CD4-positive, alpha-beta T cell treated with Interferon alpha-2 for 1 hour (primary cell): ENCODE measurements around the gene TMEM182.
A peak's percentile ranks its signal among the peaks of the same experiment; 100 is the strongest.

Experiments used
- DNase-seq, 2 donors: peaks; one replicate each; pipeline ENCODE4 v3.0.0-alpha.2; 2020 to 2022

Gene TMEM182, protein sequence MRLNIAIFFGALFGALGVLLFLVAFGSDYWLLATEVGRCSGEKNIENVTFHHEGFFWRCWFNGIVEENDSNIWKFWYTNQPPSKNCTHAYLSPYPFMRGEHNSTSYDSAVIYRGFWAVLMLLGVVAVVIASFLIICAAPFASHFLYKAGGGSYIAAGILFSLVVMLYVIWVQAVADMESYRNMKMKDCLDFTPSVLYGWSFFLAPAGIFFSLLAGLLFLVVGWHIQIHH

DNA sequence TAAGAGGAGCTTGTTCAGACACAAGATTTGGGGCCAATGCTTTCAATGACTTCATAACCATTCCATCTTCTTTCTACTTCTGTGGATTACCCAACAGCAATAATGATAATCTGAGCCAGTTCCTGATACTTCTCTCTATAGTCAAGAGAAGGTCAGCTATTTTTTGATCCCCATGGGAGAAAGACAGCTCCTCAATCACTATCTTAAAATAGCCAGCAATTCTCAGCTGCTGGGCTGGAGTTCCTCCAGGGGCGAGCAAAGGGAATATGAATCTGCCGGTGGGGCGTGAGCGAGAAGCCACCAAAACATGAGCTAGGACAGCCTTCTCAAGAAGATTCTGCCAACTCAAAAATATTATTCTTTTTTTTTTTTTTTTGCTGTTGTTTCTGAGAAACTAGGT is at the start of gene TMEM182:
TSS of gene TMEM182 (plus strand) at position 269 of the 400 bp plus-strand sequence. CDS start 187 bp downstream, outside the sequence.
- no peak for DNase-seq

DNA sequence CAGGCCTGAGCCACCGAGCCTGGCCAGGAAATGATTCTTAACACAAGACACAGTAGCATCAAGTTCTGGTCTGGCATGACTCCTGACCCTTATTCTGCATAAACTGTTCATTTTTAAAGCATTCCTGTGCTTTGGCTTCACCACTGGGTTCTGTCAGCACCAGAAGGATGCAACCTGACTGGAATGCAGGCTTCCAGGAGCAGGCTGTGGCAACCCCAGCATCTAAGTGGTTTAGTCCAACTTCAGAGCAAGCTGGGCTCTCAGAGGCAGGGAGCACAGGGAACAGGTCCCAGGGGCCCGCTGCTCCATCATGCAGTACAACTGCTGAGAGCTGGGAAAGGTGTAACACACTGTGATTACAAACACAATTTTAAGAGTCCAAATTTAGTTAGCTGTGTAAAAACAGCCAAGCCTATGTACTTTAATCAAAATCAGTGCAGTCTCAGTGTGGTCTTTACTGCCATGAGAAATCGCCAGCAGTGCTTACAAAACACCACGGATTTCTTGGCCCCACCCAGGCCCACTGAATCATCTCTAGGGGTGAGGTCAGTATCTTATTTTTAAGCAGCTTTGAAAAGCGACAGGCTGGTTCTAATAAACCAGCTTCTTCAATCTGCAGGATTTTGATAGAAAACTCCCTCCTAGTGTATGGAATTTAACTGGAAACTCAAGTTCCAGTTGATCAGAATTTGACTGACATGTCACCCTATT is 44.4 kb upstream of the TMEM182 start:
- DNase-seq, result no peak

DNA sequence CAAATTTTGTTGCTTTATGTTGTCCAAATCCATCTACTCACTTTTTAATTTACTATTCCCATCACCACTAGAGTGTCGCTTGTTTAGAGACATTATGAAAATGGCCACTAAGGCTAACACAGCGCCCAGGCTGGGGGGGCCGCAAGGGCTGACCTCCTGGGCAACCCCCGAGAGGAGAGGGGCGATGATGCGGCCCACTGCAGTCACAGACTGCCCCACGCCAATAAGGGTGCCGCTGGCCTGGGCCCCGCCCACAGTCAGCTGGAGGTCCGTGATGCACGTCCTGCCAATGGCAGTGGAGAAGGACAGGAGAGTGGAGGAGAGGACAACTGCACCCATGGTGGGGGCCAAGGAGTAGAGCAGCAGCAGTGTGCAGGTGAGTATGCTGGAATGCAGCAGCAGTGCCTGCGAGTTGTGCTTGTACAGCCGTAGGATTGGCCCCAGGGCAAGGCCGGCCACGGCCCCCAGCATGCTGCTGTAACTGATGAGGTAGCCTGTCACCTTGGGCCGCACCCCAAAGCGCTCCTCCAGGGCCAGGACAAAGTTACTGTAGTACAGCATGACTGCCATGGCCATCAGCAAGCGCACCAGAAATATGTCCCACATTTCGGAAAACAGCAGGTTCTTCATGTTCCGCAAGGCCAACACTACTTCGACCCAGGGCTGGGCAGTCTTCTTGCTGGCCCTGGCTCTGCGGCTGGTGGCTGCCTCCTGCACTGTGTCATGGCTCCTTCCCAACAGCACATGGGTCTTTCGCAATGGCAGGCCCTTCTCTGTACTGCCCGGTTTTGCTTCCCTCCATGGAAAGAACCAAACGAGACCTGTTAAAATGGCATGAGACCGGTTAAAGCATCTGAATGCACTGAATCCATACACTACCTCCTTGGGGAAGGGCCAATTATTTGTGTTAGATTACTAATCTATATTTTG is 43.2 kb upstream of the TMEM182 start:
- no peak for DNase-seq

DNA sequence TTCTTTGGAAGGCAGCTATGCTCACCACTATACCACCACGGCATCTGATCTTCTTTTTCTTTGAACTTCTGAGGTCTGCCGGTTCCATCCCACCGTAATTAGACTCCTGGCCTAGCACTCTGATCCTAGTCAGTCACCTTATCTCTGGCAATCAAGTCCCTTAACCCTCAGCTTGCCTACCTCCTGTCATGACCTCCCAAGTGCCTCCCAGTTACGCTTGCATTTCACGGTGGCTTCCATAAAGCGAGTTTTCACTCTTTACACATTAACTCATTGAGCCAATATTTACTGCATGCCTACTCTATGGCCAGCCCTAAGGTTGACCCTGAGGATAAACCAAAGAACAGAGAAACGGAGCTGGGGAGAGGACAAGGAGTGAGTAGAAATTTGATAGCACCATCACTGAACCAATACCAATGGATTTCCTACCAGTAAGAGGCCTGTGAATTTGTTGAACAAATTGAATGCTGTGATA is 37.8 kb upstream of the TMEM182 start:
- DNase-seq, result no peak

DNA sequence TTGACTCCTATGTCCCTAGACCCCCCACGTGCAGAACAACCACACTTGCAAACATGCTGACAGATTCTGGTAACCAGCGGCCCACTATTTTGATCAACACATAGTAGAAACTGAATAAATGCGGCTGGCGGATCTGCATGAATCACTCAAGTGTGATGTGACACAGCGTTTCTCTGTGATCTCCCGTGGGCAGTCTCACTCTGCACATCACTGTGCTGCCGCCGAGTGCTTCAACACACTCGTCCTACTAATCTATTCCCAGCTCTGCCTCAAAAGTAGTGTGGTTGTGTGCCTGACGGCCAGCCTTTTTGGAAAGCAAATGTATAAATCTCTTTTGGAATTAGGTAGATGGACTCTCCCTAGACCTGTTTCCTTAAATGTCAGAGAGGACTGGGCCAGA is 37.3 kb upstream of the TMEM182 start:
- no peak for DNase-seq

DNA sequence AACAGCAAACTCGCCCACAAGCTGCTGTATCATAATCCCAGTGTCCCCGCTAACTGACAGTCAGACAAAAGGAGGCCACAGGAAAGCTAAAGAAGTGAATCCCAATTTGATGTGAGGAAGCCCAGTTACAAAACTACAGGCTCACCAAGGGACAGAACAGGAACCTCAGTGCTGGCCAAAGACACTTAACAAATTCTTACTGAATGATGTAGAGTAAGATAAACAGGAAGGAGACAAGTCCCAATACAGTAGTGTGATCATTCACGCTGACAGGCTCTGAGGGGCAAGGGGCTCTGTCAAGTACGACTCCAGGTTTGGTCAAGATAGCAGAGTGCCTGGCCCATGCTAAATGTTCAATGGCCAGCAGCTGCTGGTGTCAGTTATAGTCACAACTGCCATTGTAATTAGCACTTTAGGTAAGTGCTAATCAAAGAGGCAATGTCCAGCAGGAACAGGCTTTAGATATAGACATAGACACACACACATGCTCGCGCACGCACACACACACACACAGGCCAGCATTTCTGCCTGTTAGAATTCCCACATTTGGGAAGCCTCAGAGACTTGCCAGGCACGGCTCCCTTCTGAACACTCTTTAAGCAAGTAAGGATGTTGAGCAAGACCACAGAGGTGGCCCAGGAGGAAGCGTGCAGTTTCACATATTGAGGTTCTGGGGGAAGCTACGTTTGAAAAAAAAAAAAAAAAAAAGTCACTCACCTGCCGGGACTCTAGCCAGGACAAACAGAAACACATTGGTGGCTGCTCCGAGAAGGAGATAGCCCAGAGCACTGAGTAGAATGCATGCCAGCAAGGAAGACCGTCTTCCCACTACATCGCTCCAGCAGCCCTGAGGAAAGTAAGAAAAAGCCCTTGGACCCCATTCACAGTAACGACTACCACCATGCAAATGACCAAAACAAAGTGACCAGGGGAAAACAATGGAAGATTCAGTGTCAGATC is 35.4 kb upstream of the TMEM182 start:
- no peak for DNase-seq

DNA sequence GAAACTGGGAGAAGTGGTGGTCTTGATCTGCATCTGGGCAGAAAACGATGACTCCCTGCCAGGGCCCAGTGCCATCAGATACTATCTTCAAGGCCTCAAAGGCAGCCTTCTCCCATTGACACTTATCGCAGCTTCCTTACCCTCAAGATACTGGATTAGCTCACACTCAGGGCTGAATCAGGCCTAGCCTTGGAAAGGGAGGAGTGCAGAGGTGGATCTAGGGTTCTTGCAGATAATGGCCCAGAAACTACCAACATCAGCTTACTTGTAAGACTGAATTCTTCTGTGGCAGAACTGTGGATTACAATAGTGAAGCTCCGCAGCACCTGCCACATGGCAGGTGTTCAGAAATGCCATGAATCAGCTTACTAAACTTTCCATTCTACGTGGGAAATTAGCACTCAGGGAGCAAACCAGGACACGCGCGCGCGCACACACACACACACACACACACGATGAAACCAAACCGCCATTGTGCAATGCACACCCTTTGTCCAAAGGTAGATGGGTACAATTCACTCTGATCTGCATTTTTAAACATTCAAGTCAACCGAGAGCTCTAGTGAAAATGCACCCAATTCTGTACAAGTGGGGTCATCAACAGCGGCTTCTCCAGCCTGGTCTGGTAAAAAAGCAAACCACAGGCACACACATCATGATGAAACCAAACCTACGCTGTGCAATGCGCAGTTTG is 26.3 kb upstream of the TMEM182 start:
- DNase-seq, result no peak

DNA sequence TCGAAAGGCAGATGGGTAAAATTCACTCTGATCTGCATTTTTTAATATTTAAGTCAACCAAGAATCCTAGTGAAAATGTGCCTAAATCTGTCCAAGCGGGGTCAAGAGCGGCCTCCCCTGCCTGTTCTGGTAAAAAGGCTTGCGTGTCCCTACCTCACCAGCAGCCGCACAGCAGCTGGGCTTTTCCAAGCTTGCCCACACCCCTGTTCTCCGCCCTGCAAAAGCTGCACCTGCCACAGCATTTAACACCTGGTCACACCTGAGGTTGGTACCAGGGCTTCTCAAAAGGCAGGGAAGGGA is 25.8 kb upstream of the TMEM182 start:
- no peak for DNase-seq

DNA sequence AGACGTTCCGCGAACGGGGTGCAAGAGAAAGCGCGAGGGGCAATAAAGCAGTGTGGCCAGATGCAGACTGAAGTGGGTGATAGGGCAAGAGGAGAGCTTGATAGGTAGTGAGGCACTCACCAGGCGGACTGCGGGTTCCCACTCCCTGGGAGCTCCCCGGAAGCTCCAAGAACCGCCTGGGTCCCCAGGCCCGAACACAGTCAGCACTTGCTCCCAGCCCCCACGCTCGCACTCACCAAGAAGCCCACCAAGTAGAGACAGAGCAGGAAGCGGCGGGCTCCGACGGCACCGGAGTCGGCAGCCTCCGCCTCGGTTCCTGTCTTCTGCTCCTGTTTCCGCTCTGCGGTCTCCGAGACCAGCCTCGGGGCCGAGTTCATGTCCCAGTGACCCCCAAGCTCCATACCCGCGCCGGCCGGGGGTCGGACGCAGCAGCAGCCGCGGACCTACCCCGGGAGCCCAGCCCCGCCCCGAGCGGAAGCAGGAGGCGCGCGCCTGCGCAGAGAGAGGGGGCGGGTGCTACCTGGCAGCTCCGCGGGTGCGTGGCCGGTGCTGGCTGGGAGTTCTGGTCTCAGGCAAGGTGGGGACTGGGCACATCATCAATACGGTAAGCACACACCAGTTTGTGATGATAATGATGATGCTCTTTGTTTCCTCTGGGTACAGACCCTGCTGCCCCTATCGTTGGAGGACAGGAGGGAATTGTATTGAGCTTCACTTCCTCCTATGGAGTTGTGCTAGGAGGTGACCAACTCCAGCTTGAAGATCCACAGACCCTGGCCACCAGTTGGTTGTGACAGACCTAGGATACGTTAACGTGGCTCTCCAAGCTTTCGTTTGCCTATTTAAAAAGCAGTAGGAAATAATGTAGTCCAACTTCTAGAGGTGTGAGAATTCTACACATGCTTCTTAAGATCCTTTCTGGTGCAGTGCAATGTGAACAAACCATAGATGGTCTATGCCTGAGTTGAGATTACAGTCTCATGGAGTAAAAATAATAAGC is 25.1 kb upstream of the TMEM182 start:
- peak; percentile 82 to 86 for DNase-seq

DNA sequence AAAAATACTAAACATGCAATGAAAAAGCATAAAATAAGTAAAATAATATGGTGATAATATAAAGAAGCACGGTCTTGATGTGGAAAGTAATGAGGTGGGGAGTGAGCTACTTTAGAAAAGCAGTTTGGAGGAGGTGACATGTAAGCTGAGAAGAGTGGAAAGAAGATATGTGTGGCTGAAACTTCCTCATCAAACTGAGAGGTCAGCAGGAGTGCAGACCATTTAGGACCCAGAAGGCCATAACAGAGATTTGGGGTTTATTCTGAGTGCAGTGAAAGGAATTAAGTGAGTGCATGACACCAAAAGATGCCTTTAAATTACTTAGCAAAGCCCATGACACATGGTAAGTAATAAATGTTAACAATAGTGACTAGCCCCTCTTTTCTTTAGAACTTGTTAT is 24.4 kb upstream of the TMEM182 start:
- DNase-seq, result no peak

DNA sequence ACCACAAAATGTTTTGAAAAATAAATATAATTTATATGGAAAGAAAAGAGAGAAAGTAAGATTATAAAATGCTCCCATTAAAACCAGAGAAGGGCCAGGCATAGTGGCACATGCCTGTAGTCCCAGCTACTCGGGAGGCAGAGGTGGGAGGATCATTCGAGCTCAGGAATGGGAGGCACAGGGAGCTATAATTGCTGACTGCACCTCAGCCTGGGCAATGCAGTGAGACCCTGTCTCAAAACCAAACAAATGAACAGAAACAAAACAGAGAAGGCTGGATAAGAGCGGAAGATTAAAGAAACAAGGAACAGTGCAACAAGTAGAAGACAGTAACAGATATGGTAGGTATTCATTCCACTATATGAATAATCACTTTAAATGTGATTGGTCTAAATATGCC is 18.6 kb upstream of the TMEM182 start:
- no peak for DNase-seq

DNA sequence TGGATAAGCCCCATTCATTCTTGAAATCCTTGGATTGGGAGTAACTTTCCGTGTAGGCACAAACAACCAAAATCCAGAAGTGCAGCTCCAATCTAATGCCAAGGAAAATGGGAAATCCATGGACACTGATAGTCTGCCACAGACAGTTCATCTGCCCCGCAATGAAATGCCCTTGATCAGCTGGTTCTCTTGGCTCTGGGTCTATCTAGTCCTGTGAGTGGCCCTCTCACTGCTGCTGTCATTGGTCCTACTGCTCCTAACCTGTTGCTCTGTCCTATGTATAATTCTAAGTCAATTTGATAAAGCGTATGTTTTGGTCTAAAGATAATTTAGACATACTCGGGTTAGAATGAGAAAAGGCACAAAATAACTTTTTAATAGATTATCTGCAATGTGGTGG is 13.7 kb upstream of the TMEM182 start:
- no peak for DNase-seq

DNA sequence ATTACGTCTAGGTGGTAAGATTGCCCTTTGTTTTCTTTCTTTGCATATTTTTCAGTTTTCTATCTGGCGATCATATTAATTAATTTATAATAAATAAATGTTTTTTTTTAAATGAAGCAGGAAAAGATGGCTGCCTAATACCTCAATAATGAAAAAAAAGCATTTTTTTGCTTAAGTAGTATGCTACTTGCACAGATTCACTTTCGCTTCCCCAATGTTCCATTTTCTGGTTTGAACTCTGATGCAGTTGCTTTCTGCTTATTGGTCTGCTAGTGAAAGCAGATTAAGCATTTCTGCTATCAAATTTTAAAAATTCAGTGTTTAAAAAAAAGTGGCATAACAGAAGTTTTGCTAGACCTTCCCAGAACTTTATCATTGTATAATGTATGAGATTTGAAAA is 11.9 kb upstream of the TMEM182 start:
- no peak for DNase-seq

DNA sequence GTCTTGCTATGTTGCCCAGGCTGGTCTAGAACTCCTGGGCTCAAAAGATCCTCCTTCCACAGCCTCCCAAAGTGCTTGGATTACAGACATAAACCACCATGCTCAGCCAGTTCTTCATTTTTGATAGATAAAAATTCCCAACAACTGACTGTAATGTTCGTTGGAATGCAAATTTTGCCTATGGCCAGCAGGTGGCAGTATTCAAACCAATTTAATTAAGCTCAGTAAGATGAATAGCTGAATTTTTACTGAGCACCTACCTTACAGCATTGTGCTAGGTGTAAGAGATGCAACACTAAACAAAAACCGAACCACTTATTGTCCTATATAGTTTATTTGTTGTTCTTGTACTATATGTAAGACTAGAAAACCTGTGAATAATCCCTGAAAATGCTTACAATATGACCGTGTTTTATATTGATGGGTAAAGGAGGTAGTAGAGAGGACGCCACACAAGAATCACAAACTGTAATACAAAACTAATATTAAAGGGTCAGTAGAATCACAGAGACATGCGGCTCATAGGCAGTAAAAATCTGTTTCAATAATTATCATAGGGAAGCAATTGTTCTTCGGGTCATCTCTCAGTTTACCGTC is 8.2 kb upstream of the TMEM182 start:
- peak; percentile 5 to 52 for DNase-seq

DNA sequence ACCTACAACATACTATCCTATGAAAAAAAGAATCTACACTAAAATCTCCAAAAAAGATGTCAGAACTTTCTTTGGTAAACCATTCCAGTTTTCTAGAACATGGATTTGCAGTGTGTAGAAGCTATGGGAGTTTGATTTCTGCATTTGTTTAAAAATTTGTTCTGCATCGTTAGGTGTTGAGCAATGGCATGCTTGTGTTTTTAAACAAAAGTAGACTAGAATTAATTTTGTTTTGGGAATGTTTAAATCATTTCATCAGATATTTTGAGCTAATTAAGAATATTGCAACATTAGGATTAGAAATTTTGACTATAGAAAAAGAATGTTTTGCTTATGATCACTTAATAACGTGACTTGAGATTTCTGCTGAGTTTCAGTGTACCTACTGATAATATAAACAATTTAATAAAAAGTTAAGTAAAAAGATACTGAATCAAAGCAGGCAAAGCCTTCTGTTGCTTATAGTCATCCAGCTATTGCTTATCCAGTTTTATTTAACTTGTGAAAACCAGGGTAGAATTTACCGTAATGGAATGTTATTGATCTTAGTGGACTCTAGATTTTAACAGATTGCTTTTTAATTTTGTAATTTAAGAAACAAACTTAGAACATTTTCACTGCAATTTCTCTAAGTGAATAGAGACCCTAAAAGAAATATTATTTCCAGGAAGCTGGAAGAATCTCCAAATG is 7.2 kb upstream of the TMEM182 start:
- no peak for DNase-seq

DNA sequence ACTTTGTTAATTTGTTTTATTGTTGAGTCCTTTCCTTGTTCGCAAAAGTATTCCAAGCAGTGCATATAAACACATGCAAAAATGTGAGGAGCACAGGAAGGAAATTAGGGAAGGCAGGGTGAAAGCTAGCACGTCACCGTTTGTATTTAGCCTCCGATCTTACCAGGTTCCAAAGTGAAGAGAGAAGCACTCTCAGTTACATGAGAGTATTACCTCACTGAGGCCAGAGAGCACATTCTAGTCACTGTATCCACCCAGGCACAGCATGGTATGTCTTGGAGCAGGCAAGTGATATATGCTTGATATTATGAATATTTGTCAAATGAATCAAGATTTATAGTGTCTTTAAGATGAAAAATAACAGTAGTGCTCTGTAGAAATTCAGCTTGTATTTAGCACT is 6.5 kb upstream of the TMEM182 start:
- DNase-seq, result no peak

DNA sequence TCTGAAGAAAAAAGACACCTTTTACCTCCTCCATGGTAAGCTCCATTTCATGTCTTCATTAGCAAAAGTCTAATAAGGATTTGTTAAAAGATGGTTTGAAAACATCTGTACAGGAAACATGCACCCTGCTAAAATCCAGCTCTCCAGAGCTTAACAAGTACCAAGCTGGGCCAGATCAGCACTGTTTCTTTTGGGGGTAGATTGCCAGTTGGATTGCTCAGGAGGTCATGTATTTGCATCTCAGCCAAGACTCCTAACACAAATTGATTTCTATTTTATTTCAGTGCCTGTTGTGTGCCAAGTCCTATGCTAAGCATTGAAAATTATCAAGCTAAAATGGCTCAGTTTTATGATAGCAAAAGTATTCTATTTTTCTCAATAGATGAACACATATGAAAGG is 3.4 kb upstream of the TMEM182 start:
- DNase-seq, result no peak

DNA sequence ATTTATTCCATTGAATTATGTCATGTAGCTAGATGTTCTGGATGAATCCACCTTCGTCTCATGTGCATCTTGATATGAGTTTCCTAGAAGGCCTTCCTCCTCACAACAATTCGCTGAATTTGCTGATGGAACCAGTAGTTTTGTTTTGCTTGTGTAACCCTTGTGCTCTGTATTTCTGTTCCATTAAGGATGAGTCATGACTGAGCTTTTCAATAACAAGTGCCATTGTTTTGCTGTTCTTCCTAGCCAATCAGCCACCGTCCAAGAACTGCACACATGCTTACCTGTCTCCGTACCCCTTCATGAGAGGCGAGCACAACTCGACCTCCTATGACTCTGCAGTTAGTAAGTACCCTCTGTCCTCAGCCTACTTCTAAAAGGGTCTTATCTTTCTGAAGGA is 2.3 kb downstream of the TMEM182 start:
- DNase-seq, result no peak

DNA sequence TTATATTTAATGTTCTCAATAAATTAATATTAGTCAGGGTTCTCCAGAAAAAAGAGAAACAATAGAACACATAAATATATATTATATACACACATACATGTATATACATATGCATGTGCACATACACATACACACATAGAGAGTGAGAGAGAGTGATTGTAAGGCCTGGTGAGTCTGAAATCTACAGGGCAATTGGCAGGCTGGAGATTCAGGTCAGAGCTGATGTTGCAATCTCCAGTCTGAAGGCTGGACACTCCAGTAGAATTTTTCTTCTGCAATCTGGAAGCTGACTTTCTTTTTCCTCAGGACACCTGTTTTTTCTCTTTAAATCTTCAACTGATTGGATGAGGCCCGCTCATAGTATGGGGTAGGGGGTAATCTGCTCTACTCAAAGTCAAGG is 3.2 kb downstream of the TMEM182 start:
- no peak for DNase-seq

DNA sequence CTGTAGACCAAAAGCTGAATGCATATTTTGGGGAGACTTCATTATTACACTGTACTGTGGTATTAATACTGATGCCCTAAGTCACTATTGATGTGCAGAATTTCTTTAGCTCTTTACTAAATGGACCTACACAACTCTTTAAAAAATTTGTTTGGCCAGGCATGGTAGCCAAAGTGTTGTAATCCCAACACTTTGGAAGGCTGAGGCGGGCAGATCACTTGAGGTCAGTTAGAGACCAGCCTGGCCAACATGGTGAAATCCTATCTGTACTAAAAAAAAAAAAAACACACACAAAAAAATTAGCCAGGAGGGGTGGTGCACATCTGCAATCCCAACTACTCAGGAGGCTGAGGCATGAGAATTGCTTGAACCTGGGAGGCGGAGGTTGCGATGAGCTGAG is 6.4 kb downstream of the TMEM182 start:
- DNase-seq, result no peak
